B cell (primary cell): Measurements from ENCODE around the gene ZDHHC24.

ENCODE experiments used
- EZH2 ChIP-seq: IDR thresholded peaks from 2 replicates; pipeline ENCODE4 v1.6.1; 2012; ENCODE audit warnings: borderline replicate concordance, low read depth, mild to moderate bottlenecking, moderate library complexity, low read length; ENCODE audit not compliant: insufficient read depth, poor library complexity, severe bottlenecking
- TF ChIP-seq, protein P1 (sequence below): fragments of 200-600 bp; IDR thresholded peaks from one replicate; pipeline ENCODE4 v1.8.0; 2022; ENCODE audit warnings: antibody characterized with exemption, mild to moderate bottlenecking

DNA sequence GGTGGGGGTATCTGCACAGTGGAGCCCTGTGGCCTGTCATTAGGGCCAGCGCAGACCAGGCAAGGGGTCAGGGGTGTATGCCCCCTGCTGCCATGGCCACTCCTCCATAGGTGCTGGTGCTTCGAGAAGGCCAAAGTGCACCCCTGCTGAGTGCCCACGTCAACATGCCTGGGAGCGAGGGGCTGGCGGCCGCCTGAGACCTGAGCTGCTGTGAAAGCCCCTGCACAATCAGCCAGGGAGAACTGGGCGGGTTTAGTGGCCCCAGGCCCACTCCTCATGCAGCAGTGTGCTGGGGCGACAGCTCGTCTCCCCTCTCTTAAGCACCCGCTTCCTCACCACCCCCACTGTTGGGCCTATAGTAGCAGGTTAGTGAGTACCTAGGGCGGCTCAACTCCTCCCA, 14.0 kb downstream of the ZDHHC24 start:
- TF ChIP-seq, protein P1, sequence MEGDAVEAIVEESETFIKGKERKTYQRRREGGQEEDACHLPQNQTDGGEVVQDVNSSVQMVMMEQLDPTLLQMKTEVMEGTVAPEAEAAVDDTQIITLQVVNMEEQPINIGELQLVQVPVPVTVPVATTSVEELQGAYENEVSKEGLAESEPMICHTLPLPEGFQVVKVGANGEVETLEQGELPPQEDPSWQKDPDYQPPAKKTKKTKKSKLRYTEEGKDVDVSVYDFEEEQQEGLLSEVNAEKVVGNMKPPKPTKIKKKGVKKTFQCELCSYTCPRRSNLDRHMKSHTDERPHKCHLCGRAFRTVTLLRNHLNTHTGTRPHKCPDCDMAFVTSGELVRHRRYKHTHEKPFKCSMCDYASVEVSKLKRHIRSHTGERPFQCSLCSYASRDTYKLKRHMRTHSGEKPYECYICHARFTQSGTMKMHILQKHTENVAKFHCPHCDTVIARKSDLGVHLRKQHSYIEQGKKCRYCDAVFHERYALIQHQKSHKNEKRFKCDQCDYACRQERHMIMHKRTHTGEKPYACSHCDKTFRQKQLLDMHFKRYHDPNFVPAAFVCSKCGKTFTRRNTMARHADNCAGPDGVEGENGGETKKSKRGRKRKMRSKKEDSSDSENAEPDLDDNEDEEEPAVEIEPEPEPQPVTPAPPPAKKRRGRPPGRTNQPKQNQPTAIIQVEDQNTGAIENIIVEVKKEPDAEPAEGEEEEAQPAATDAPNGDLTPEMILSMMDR: no peak
- TF ChIP-seq EZH2: no peak
